ENCODE measurements around the gene C20orf144.

GRCh38 chr20:33630507-33630906, 31.6 kb upstream of the C20orf144 start:
- TF ChIP-seq, protein P1, sequence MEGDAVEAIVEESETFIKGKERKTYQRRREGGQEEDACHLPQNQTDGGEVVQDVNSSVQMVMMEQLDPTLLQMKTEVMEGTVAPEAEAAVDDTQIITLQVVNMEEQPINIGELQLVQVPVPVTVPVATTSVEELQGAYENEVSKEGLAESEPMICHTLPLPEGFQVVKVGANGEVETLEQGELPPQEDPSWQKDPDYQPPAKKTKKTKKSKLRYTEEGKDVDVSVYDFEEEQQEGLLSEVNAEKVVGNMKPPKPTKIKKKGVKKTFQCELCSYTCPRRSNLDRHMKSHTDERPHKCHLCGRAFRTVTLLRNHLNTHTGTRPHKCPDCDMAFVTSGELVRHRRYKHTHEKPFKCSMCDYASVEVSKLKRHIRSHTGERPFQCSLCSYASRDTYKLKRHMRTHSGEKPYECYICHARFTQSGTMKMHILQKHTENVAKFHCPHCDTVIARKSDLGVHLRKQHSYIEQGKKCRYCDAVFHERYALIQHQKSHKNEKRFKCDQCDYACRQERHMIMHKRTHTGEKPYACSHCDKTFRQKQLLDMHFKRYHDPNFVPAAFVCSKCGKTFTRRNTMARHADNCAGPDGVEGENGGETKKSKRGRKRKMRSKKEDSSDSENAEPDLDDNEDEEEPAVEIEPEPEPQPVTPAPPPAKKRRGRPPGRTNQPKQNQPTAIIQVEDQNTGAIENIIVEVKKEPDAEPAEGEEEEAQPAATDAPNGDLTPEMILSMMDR (IDR thresholded peaks at IDR 0.05), result no peak
- no peak for TF ChIP-seq POLR2A (IDR thresholded peaks at IDR 0.05)
